Stimulated activated CD4-positive, alpha-beta T cell treated with anti-CD3 and anti-CD28 coated beads, Interleukin-2, amount 100 ng/mL, for 48 hours (primary cell): Measurements from ENCODE around the gene HSPBP1.
"Not testable (repeated sequence)": the region's sequence is repeated elsewhere in the genome, so short reads cannot be mapped to it uniquely, and the experiment has no call there.

Source experiments
- DNase-seq, 2 donors: peaks; one replicate each; pipeline ENCODE4 v3.0.0-alpha.2; 2020

HSPBP1 gene

GRCh38 chr19:55279770-55280643 is at the start of gene HSPBP1:
Gene HSPBP1, minus strand, starts transcription at chr19:55280110. Its CDS starts 502 bp downstream, at chr19:55279608.
- DNase-seq = peak; percentile 91 to 96

GRCh38 chr19:55328774-55329318 is 48.9 kb upstream of the HSPBP1 start:
- DNase-seq = not testable (repeated sequence)

DNA sequence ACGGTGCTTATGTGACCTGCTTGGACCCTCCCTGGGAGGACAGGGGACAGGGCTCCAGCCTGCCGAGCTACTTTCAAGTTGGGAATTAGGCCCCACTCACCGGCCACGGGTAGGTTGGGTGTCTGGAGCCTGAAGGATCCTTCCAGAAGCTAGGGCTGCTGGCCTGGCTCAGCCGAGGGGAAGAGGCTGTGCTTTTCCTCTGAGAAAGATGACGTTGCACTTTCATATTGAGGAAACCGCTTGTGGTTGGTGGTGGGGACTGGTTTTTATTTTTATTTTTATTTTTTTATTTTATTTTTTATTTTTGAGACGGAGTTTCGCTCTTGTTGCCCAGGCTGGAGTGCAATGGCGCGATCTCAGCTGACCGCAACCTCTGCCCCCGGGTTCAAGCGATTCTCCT is 45.3 kb upstream of the HSPBP1 start, which contains the start of gene TMEM150B:
Gene TMEM150B, minus strand, starts transcription at position 170 of the 400 bp plus-strand sequence. CDS start 4,305 bp downstream, outside the sequence.
- no peak for DNase-seq

GRCh38 chr19:55324662-55325061 is 44.8 kb upstream of the HSPBP1 start:
- no peak for DNase-seq

GRCh38 chr19:55322204-55322885 is 42.4 kb upstream of the HSPBP1 start:
- no peak for DNase-seq

DNA sequence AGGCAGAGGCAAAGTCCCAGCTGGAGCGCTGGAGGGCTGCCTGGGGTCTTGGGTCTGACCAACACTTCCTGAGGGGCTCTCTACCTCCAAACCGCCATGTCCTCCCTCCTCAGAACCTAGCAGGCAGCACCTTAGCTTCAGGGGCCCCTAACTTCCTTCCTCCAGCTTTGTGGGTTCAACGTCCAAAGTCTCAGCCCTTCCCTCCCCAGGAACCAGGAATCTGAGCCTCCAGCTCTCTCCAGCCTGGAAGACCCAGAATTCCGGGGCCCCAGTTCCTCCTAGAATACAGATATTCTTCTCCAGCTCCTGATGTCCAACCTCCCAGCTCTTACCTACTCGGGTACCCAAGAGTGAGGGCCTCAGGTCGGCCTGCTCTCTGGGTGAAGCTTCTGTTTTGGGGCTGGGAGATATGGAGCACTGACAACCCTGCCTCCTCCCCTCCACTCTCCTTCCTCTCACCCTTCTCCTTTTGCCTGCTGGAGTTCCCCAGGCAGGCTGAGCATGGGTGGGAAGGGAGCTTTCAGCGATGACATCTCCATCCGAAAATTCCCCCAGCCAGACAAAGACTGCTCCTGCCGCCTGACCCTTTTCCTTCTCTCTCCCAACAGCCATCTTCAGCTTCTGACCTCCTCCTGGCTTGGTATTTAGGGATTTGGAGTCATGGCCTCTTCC is 41.7 kb upstream of the HSPBP1 start:
- no peak for DNase-seq

DNA sequence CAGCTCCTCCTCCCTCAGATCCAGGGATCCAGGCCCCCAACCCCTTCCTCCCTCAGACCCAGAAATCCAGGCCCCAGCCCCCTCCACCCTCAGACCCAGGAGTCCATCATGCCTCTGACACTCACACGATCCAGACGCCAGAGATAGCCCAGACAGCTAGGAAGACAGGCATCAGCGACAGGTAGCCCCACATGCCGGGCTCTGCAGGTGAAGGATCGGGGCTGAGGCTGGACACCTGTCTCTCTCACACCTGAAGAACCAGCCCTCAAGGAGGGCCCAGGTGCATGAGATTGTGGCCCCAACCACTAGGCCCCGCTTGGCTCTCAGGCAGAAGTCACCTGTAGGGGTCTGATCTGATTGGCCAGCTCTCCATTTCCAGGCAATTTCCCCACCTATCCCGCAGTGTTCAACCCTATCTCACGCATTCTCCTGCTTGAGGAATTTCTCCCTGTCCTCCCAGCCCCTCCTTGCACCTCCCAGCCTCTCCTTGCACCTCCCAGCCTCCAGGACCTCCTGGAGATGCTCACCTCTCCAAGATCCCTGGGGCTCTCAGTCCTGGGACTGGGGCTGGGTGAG is 41.0 kb upstream of the HSPBP1 start:
- no peak for DNase-seq

DNA sequence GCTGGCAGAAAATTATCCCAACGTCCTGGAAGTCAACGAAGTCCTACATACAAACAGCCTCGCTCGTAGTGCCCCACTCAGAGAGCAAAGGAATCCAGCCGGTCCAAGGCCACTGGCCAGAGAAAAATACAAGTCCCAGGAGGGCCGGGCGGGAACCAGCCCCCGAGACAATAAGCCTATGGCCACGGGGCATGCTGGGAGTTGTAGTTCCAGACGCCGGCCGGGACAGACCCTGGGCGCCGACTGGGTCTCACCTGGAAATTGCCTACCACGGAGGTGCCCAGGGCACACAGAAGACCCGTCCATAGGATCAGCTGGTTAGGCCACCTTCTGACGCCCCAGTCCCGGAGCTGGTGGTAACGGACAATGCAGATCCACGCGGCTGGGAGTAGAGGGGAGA is 39.9 kb upstream of the HSPBP1 start:
- no peak for DNase-seq

- no peak for DNase-seq
Measured at GRCh38 chr19:55316646-55317045, 36.7 kb upstream of the HSPBP1 start.

DNA sequence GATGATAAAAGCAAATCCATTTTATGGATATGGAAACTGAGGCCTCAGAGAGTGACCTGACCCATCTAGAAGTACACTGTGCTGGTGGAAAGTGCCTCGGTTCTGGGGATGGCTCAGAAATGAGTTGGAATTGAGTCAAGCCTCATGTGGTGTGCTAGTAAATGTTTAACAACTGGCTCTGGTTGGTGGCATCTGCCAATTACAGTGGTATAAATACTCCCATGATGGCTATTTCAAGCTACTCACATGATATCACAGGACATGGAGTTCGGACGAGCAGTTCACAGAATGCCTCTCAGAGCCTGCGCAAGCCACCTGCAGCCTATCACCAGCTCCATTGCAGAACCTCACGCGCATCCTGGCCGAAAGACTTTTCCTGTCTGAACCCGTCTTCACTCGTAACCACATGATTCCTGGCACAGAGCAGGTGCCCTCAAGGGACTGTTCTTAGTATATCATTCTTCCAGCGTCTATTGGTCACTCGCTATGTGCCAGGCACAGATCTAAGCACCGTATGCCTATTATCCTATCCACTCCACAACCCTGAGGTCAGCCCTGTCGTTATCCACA is 36.1 kb upstream of the HSPBP1 start:
- DNase-seq = no peak

- no peak for DNase-seq
Measured at GRCh38 chr19:55314396-55314795, 34.5 kb upstream of the HSPBP1 start.

DNA sequence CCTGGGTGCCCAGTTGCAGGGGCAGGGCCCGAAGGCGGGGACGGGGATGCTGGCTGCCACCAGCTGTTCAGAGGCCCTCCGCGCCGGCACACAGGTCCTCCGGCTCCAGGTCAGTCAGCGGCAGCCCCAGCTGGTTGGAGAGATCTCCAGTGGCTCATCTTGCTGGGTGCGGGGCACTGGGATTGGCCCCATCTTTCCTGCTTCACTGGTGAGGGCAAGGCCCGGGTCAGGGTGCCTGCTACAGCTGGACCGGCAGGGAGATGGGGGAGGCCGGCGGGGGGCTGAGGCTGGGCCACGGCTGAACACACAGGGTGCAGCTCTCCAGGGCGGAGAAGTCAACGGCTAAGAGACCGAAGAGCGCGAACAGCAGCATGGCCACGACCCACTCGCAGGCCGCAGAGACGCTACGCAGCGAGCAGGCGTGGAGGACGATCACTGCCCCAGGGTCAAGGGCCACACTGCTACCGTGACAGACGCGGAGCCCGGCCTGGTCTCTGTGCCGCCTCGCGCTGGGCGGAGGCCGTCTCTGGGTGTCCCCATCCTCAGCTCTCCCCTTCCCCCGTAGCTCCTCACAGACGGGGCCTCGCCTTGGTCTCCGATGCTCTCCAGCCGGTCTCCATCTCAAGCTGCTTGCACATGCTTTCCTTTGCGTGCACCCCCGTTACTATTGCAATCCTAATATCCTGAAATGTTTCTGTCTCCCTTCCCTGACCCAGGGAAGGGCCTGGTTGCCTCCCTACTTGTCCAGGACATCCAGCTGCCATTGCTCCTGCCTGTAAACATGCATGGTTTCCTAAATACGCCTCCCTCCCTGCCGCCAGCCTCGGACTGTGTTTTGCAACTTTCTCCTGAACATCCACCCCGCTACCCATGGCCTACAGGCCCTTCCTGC is 33.0 kb upstream of the HSPBP1 start:
- no peak for DNase-seq

- DNase-seq = no peak
Measured at GRCh38 chr19:55311797-55312196, 31.9 kb upstream of the HSPBP1 start.

- DNase-seq = no peak
Measured at GRCh38 chr19:55311397-55311796, 31.5 kb upstream of the HSPBP1 start.

GRCh38 chr19:55310498-55310897 is 30.6 kb upstream of the HSPBP1 start:
- DNase-seq = no peak

DNA sequence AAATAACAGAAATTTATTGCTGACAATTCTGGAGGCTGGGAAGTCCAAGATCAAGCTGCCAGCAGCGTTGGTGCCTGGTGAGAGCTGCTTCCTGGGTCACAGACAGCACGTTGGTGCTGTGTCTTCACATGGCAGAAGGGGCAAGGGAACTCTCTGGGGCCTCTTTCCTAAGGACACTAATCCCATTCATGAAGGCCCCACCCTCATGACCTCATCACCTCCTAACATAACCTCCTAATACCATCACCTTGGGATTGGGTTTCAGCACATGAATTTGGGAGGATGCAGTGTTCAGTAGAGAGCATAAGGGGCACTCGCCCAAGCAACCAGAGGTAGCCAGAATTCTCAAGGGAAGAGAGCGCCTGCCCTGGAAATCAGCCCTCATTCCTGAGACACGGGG is 29.5 kb upstream of the HSPBP1 start:
- DNase-seq = no peak

DNA sequence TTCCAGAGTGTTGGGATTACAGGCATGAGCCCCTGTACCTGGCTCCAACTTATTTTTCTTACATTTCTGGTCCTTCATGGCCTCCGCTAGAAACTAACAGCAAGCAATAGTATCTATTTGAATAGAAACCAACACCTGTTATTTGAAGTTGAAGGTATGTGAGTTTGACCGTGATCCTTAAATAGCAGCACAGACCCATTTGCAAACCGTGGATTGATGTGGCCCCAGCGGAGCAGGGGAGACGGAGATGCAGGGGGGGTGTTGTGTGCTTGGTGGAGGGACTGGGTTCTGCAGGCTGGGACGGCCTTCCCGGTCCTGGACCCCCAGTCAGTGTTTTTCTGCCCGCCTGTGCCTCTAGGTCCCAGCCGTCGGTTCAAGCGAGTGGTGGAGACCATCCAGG is 28.4 kb upstream of the HSPBP1 start:
- no peak for DNase-seq

DNA sequence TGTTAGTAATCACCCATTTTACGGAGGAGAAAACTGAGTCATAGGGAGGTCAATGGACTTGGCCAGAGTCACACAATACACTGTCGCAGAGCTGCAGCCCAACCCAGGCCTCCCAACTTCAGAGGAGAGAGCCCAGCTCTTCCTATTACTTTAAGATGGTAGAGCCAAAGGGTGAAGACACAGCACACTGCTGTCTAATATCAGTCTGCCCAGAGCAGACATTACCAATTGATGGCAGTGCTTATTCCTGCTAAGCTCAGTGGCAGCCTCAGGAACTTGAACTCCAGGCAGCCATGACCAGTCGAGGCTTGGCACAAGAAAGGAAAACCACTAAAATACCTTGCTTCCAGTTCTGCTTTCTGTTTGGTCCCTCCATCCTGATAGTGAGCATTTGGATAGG is 26.8 kb upstream of the HSPBP1 start:
- no peak for DNase-seq

DNA sequence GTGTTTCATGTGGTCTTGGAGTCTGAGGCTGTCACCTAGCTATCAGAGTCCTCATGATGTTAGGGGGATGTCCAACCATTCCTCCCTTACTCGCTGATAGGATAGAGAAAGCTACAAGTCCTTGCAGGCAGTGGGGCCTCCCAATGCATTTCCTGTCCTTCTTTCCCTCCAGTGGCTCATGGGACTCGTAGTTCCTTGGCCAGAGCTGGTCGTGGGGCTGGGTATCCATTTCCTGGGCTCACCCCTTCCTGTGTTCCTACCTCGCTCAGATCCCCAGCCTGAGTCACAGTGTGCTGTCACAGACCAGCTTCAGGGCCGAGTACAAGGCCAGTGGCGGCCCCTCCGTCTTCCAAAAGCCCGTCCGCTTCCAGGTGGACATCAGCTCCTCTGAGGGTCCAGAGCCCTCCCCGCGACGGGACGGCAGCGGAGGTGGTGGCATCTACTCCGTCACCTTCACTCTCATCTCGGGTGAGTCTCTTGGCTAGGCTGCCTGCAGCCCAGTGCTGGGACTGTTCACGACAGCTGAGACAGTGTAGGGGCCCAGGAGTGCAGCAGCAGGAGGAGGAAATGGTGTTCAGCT is 26.2 kb upstream of the HSPBP1 start:
- no peak for DNase-seq

DNA sequence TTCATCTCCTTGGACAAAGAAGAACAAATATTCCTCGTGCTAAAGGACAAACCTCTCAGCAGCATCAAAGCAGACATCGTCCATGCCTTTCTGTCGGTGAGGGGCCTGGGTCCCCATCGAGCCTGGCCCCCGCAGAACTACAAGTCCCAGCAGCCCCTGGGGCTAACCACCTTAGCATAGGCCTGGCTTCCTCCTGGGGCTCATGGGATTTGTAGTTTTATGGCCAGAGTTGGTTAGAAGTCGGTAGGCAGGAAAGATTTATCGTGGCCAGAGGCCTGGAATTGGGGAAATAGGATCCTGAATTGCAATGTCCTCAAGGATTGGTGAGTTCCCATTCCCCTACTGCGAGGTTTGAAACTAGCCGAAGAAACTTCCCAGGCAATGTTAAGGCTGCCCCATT is 25.6 kb upstream of the HSPBP1 start:
- DNase-seq = peak; percentile 49 to 55

DNA sequence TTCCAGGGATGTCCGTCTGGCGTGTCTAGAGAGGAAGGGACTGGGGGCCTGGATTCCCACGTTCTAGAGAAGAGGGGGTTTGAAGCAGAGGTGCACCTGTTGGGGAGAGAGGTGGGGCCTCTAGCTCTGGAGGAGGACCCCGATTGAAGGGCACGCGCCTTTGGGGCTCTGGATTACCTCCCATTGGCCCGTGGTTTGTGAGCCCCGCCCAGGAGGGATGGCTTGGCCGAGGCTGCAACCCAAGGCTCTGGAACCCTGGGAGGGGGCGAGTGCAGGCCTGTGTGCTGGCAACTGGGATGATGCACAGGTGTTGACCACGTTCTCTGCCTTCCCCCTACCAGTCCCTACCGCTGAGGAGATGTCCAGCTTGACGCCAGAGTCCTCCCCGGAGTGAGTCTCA is 25.1 kb upstream of the HSPBP1 start:
- DNase-seq = no peak
